Spleen (tissue), 3 donors: Measurements from ENCODE around the gene CDC42BPB.

ENCODE experiments used
- POLR2A ChIP-seq, 3 donors: fragments of 450-650 bp; IDR thresholded peaks; one replicate each; pipeline ENCODE4 v1.5.1; 2017; ENCODE audit warnings: antibody characterized with exemption in 3 of 3, mild to moderate bottlenecking in 1 of 3
- POLR2AphosphoS5 ChIP-seq, 3 donors: sonication (generic); formaldehyde crosslinking; IDR thresholded peaks; one replicate each; pipeline ENCODE4 v1.5.1; 2017; ENCODE audit warnings: antibody characterized with exemption in 3 of 3

DNA sequence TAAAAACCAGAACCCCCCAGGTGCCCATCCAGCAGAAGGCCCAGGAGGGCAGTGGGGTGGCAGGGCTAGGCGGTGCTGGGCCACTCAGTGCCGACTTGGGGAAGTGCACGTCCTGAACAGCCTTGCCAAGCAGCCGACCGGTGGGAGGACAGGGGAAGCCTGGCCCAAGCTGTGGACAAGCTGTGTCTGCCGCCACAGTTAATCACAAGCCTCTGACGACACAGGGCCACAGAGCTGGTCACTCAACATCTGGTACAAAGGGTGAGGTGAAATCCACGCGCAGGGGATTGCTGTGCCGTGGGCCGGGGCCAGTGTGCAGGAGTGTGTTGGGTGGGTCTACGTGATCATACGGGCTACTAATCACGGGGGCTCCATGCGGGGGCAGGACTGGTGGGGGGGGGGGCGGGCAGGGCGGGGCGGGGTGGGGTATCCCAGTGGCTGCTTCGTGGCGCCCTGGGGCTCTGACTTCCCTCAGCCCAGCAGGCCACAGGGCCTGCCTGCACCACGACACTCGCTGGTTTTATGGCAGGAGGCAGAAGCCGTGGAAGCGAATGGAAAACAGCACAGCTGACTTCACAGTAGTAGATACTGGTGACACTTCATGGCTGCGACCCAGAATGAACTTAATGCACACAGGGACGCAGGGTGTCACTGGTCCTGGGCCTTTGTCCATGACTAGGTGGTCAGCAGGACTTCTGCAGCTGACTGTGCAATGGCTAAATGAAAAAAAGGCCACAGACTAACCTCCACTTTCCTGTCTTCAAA lies 124.7 kb downstream of the CDC42BPB start:
- TF ChIP-seq POLR2AphosphoS5 (IDR thresholded peaks at IDR 0.05): peak in 2 of 3 donors; percentile 9 to 37
- no peak for TF ChIP-seq POLR2A (IDR thresholded peaks at IDR 0.05)
